ENCODE data around the gene ZNF813.

GRCh38 chr19:53432088-53432661, 35.4 kb upstream of the ZNF813 start:
- no peak for TF ChIP-seq CTCF (optimal IDR thresholded peaks at IDR 0.05 in 1 of 3, IDR thresholded peaks at IDR 0.05 in 1 of 3, conservative IDR thresholded peaks at IDR 0.05 in 1 of 3; ENCODE audit: extremely low read depth in 1 of 3, insufficient read depth in 2 of 3, low read length in 3 of 3)
- no peak for TF ChIP-seq EZH2 (IDR thresholded peaks at IDR 0.05; ENCODE audit: low read length)

Measured in keratinocyte (primary cell).